Neural progenitor cell (in vitro differentiated cells): ENCODE data around the gene EMSY. TPM values are rescaled to one million over a fixed set of nuclear protein-coding genes. Genes with fewer than 3 reads are reported as not detected.

Source experiments
- DNase-seq: peaks from one replicate; pipeline ENCODE4 v3.0.0-alpha.2; 2016; ENCODE audit warnings: low spot score
- H2AFZ ChIP-seq: fragments of 200-600 bp; sonication (generic); replicated peaks from 2 replicates; pipeline ENCODE4 v1.6.1; 2016; ENCODE audit warnings: antibody characterized with exemption
- H3F3A ChIP-seq: fragments of 200-600 bp; sonication (generic); 2 replicates; pipeline ENCODE4 v1.6.1; 2016; ENCODE audit warnings: antibody characterized with exemption, low read depth
- H3K27ac ChIP-seq: fragments of 200-600 bp; sonication (generic); 2 replicates; pipeline ENCODE4 v1.5.1; 2016; ENCODE audit warnings: mild to moderate bottlenecking
- H3K27me3 ChIP-seq: fragments of 200-600 bp; sonication (generic); 2 replicates; pipeline ENCODE4 v1.6.1; 2016; ENCODE audit warnings: mild to moderate bottlenecking, moderate library complexity
- H3K36me3 ChIP-seq: fragments of 200-600 bp; sonication (generic); 2 replicates; pipeline ENCODE4 v1.5.1; 2016
- H3K4me1 ChIP-seq: fragments of 200-600 bp; sonication (generic); 2 replicates; pipeline ENCODE4 v1.6.1; 2016; ENCODE audit warnings: mixed run types
- H3K4me2 ChIP-seq: fragments of 200-600 bp; sonication (generic); 2 replicates; pipeline ENCODE4 v1.6.1; 2016
- H3K4me3 ChIP-seq: fragments of 200-600 bp; sonication (generic); 2 replicates; pipeline ENCODE4 v1.5.1; 2016
- H3K79me2 ChIP-seq: fragments of 200-600 bp; sonication (generic); 2 replicates; pipeline ENCODE4 v1.6.1; 2016; ENCODE audit warnings: low read depth
- H3K9ac ChIP-seq: fragments of 200-600 bp; sonication (generic); 2 replicates; pipeline ENCODE4 v1.6.1; 2016
- H3K9me3 ChIP-seq: fragments of 200-600 bp; sonication (generic); 2 replicates; pipeline ENCODE4 v1.5.1; 2016; ENCODE audit warnings: low read depth
- H4K20me1 ChIP-seq: fragments of 200-600 bp; sonication (generic); 2 replicates; pipeline ENCODE4 v1.6.1; 2016; ENCODE audit warnings: low read depth
- H3K27ac Mint-ChIP-seq: 3 replicates; pipeline ENCODE4 v1.8.0; 2021; ENCODE audit warnings: mixed read lengths
- H3K27me3 Mint-ChIP-seq: 2 replicates; pipeline ENCODE4 v1.8.0; 2022; ENCODE audit warnings: low read depth, mild to moderate bottlenecking, inconsistent platforms, moderate library complexity, mixed read lengths; ENCODE audit not compliant: insufficient read depth
- H3K36me3 Mint-ChIP-seq: 3 replicates; pipeline ENCODE4 v1.8.0; 2021; ENCODE audit warnings: mixed read lengths
- H3K4me1 Mint-ChIP-seq: 3 replicates; pipeline ENCODE4 v1.8.0; 2021; ENCODE audit warnings: mixed read lengths
- H3K4me3 Mint-ChIP-seq: 3 replicates; pipeline ENCODE4 v1.8.0; 2021; ENCODE audit warnings: mild to moderate bottlenecking, moderate library complexity, mixed read lengths
- H3K9me3 Mint-ChIP-seq: 3 replicates; pipeline ENCODE4 v1.8.0; 2020; ENCODE audit warnings: mixed read lengths
- EZH2 ChIP-seq: fragments of 200-600 bp; sonication (generic); IDR thresholded peaks from 2 replicates; pipeline ENCODE4 v1.6.1; 2017; ENCODE audit warnings: antibody characterized with exemption, mild to moderate bottlenecking, moderate library complexity
- EZH2phosphoT487 ChIP-seq: fragments of 200-600 bp; sonication (generic); IDR thresholded peaks from 2 replicates; pipeline ENCODE4 v1.6.1; 2017; ENCODE audit warnings: antibody characterized with exemption
- total RNA-seq: library from RNA; depleted of rRNA; stranded (reverse); fragments of >200 nt; gene quantifications from 2 replicates; pipeline ENCODE4 v1.2.3, GENCODE V29; 2015; ENCODE audit warnings: low replicate concordance
- TF ChIP-seq, protein P1 (sequence below): fragments of 200-600 bp; sonication (generic); IDR thresholded peaks from 2 replicates; pipeline ENCODE4 v1.5.1; 2017; ENCODE audit warnings: antibody characterized with exemption, mild to moderate bottlenecking

The EMSY gene
- total RNA-seq, 1 donor from 2014 or later: 92.0 TPM

DNA sequence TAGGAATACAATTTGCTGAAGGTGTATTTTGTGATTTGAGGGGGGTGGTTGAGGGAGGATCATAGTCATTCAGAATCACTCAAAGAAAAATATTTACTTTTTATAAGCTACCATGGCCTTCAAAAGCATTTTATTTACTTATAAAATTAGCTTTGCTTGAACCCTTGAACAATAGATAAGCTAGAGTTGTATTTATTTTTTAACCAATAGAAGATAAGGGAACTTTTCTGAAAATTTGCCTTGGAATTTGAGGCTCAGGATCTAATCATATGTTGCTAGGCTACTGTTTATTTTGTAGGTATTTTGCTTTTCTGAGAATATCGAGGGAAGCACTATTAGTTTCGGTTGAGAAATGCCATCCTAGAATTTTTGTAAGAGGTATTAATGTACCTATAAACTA lies 82.1 kb downstream of the EMSY start:
- Mint-ChIP-seq H3K27me3 (no peaks in the 10 kb centered on the region), H3K4me3 (no peak overlapping the region), H3K36me3 (peaks cover 24% of the 10 kb centered on the region), H3K9me3 (no peaks in the 10 kb centered on the region), H3K4me1 (no peaks in the 10 kb centered on the region), H3K27ac (no peak overlapping the region)
- no peaks in the 10 kb centered on the region for H3K4me1 ChIP-seq
- H3K9ac ChIP-seq: no peak overlapping the region
- no peaks in the 10 kb centered on the region for H3F3A ChIP-seq
- no peak overlapping the region for H3K4me3 ChIP-seq
- no peaks in the 10 kb centered on the region for H3K9me3 ChIP-seq
- no peaks in the 10 kb centered on the region for H3K79me2 ChIP-seq
- DNase-seq: no peak
- H3K27ac ChIP-seq: no peak overlapping the region
- no peak overlapping the region for H3K4me2 ChIP-seq
- no peaks in the 10 kb centered on the region for H3K27me3 ChIP-seq
- peaks cover 53% of the 10 kb centered on the region for H3K36me3 ChIP-seq
- no peaks in the 10 kb centered on the region for H4K20me1 ChIP-seq
- no peak for TF ChIP-seq EZH2
- no peak for TF ChIP-seq EZH2phosphoT487
- H2AFZ ChIP-seq: no peak overlapping the region

DNA sequence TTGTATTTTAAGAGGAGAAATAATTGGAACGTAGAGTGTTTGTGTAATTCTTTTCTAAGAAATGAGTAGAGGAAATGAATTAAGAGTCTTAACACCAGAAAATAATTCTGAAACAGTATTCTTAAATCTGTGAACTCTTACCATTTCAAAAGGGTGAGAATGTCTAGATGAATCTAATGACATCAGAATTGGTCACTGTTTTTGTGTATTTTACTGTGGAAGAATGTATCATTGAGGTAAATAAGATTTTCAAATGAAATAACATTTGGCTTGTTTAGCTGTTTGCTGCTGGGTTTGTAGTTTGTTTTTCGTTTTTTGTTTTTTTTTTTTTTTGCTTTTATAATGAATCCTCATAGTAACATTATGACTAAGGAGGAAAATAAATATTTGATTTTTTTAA lies 97.6 kb downstream of the EMSY start:
- H2AFZ ChIP-seq: no peak overlapping the region
- H3K4me3 ChIP-seq: no peak overlapping the region
- DNase-seq: no peak
- peaks cover 12% of the 10 kb centered on the region for H3K36me3 ChIP-seq
- H3K4me2 ChIP-seq: no peak overlapping the region
- H4K20me1 ChIP-seq: no peaks in the 10 kb centered on the region
- Mint-ChIP-seq H3K4me1 (no peaks in the 10 kb centered on the region), H3K27ac (no peak overlapping the region), H3K36me3 (peaks cover 32% of the 10 kb centered on the region), H3K27me3 (peaks cover 2% of the 10 kb centered on the region), H3K9me3 (no peaks in the 10 kb centered on the region), H3K4me3 (no peak overlapping the region)
- no peak for TF ChIP-seq EZH2
- TF ChIP-seq EZH2phosphoT487: no peak
- TF ChIP-seq, protein P1, sequence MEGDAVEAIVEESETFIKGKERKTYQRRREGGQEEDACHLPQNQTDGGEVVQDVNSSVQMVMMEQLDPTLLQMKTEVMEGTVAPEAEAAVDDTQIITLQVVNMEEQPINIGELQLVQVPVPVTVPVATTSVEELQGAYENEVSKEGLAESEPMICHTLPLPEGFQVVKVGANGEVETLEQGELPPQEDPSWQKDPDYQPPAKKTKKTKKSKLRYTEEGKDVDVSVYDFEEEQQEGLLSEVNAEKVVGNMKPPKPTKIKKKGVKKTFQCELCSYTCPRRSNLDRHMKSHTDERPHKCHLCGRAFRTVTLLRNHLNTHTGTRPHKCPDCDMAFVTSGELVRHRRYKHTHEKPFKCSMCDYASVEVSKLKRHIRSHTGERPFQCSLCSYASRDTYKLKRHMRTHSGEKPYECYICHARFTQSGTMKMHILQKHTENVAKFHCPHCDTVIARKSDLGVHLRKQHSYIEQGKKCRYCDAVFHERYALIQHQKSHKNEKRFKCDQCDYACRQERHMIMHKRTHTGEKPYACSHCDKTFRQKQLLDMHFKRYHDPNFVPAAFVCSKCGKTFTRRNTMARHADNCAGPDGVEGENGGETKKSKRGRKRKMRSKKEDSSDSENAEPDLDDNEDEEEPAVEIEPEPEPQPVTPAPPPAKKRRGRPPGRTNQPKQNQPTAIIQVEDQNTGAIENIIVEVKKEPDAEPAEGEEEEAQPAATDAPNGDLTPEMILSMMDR: no peak
- H3K27me3 ChIP-seq: no peaks in the 10 kb centered on the region
- no peak overlapping the region for H3K9ac ChIP-seq
- no peak overlapping the region for H3K27ac ChIP-seq
- no peaks in the 10 kb centered on the region for H3K4me1 ChIP-seq
- H3F3A ChIP-seq: no peaks in the 10 kb centered on the region
- no peaks in the 10 kb centered on the region for H3K79me2 ChIP-seq
- no peaks in the 10 kb centered on the region for H3K9me3 ChIP-seq

DNA sequence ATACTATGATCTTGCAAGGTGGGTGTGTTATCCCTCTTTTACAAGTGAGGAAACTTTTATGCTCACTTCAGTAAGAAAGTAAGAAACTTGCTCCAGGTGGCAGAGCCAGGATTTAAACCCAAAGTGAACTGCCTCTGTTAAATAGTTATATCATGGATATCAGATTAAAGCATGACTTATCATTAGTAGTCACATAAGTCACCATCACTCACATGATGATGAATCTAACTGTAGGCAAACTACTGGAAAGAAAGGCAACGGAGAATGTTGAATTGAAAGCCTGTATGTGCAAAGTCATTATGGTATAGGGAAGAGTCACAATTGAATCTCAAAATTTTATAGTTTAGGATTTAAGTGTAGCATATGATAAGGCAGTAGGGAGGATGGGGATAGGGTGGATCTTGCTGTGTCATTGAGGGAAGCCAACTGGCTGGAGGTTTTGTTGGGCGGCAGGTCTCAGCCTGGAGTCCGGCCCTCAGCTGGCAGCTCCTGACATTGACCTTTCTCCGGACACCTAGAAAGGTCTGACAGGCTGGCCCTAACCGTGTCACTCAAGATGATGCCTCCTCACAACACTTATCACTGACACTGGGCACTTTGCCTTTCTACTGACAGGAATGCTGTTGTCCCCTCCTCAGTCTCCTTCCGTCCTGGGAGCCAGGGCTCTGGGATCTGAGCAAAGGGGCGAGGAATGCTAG lies 98.3 kb downstream of the EMSY start:
- TF ChIP-seq, protein P1: no peak
- TF ChIP-seq EZH2phosphoT487 (no peak), EZH2 (no peak)
- Histone ChIP-seq H4K20me1 (no peaks in the 10 kb centered on the region), H3K4me1 (no peaks in the 10 kb centered on the region), H3K4me2 (no peak overlapping the region), H3K9ac (no peak overlapping the region), H3K27ac (no peak overlapping the region), H2AFZ (no peak overlapping the region), H3K36me3 (peaks cover 17% of the 10 kb centered on the region), H3K4me3 (no peak overlapping the region), H3K79me2 (no peaks in the 10 kb centered on the region), H3K9me3 (no peaks in the 10 kb centered on the region), H3K27me3 (no peaks in the 10 kb centered on the region), H3F3A (no peaks in the 10 kb centered on the region)
- H3K27ac Mint-ChIP-seq: no peak overlapping the region
- H3K9me3 Mint-ChIP-seq: no peaks in the 10 kb centered on the region
- H3K4me3 Mint-ChIP-seq: no peak overlapping the region
- H3K36me3 Mint-ChIP-seq: peaks cover 35% of the 10 kb centered on the region
- H3K4me1 Mint-ChIP-seq: no peaks in the 10 kb centered on the region
- no peak for DNase-seq
- H3K27me3 Mint-ChIP-seq: peaks cover 2% of the 10 kb centered on the region

DNA sequence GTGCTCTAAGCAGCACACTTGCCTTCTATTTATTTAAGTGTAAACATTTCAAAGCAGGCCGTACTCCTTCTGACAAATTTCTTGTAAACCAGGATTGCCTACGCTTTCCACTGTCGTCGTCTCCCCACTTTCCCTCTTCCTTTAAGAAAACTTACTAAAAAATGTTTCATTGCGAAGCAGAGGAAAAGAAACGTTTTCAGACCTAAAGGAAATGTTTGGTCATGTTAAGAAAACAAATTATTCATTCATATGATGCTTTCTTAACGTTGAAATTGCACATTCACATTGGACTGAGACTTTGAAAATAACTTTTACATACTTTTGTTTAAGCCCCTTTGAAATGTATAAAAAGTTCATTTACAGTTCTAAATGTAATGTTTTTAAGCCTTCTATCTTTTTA lies 106.0 kb downstream of the EMSY start:
- Histone ChIP-seq H3K36me3 (peaks cover 18% of the 10 kb centered on the region), H3F3A (peaks cover 8% of the 10 kb centered on the region), H3K4me2 (no peak overlapping the region), H3K27me3 (no peaks in the 10 kb centered on the region), H3K4me1 (no peaks in the 10 kb centered on the region), H3K9me3 (no peaks in the 10 kb centered on the region), H3K79me2 (no peaks in the 10 kb centered on the region), H3K9ac (no peak overlapping the region), H3K27ac (no peak overlapping the region), H2AFZ (no peak overlapping the region), H4K20me1 (no peaks in the 10 kb centered on the region), H3K4me3 (no peak overlapping the region)
- Mint-ChIP-seq H3K27me3 (no peaks in the 10 kb centered on the region), H3K4me3 (no peak overlapping the region), H3K9me3 (no peaks in the 10 kb centered on the region), H3K4me1 (no peaks in the 10 kb centered on the region), H3K27ac (no peak overlapping the region), H3K36me3 (peaks cover 24% of the 10 kb centered on the region)
- TF ChIP-seq EZH2 (no peak), EZH2phosphoT487 (no peak)
- TF ChIP-seq, protein P1: no peak
- DNase-seq: no peak
